Measurements from ENCODE around the gene PTH2.
A peak's percentile ranks its signal among the peaks of the same experiment; 100 is the strongest.
"Not testable (repeated sequence)": the region's sequence is repeated elsewhere in the genome, so short reads cannot be mapped to it uniquely, and the experiment has no call there.

PTH2 gene

DNA sequence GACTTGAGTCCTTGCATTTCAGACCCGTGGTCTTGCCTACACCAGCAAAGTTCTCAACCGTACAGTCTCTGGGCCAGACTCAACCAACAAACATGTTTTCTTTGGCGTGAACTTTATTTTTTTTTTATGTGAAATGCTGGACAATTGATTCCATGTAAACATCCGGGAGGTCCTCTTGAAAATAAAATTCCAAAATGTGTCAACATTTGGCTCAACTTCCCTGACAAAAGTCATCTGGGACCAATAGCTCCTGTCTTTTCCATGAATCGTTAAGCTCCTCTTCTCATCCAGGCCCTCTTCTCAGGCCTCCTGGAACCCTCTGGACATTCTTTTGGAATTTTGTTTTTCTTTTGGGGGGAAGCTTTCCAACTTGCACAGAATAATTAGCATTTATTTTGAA lies 32.5 kb upstream of the PTH2 start:
- DNase-seq (no peak), ATAC-seq (no peak)
- H3K27me3 Mint-ChIP-seq, result no peaks in the 10 kb centered on the region
- H3K9me3 Mint-ChIP-seq, result no peaks in the 10 kb centered on the region
- peak overlapping the region; percentile 4 for H3K4me3 Mint-ChIP-seq
- H3K4me1 Mint-ChIP-seq, result peaks cover 33% of the 10 kb centered on the region
- H3K36me3 Mint-ChIP-seq (ENCODE audit: low read depth), result peaks cover 16% of the 10 kb centered on the region
- no peak overlapping the region for H3K27ac Mint-ChIP-seq

GRCh38 chr19:49453757-49454240 lies 30.6 kb upstream of the PTH2 start:
- Mint-ChIP-seq H3K4me1 (peaks cover 49% of the 10 kb centered on the region), H3K27ac (peak overlapping the region; percentile 95), H3K4me3 (peak overlapping the region; percentile 97), H3K9me3 (no peaks in the 10 kb centered on the region), H3K27me3 (no peaks in the 10 kb centered on the region), H3K36me3 (ENCODE audit: low read depth) (peaks cover 24% of the 10 kb centered on the region)
- no peak for ATAC-seq
- no peak for DNase-seq

DNA sequence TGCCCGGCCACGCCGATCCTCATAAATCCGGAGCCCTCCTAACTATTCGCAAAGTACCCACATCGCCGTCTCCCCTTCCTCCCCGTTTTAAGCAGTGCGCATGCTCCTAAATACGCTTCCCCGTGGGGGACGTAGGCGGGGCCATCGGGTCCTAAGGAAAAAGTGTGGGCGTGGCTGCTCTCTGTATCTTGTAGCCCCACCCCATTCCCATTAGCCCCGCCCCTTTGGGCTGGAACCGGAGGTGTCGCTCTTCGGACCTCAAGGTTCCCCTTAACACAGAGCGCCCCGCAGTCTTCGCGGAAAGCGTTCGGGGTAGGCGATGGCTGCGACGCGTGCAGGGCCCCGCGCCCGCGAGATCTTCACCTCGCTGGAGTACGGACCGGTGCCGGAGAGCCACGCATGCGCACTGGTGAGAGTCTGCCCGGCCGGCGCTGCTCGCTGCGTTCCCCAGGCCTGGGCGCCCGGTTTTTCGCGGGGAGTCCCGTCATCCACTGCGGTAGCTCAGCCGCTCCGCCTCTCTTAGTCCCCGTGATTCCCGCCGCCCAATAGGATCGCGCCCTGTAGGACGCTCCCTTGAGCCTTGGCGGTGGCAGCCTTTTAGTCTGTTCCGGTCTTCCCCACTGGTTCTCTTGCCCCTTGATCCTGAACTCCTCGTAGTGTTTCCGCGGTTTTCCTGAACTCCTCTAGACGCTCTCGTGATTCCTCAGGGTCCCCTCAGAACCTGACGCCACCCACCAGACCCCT lies 29.9 kb upstream of the PTH2 start, which contains the start of gene ALDH16A1:
Gene ALDH16A1 (plus strand): TSS at position 213 of the 744 bp plus-strand sequence. CDS start 107 bp downstream, at position 320.
- peak; percentile 98 for DNase-seq
- Mint-ChIP-seq H3K9me3 (no peaks in the 10 kb centered on the region), H3K4me3 (peak within 1 kb of the TSS; percentile 97), H3K36me3 (ENCODE audit: low read depth) (peaks cover 30% of the 10 kb centered on the region), H3K27me3 (no peaks in the 10 kb centered on the region), H3K4me1 (peaks cover 52% of the 10 kb centered on the region), H3K27ac (peak within 1 kb of the TSS; percentile 95)
- peak; percentile 93 for ATAC-seq

DNA sequence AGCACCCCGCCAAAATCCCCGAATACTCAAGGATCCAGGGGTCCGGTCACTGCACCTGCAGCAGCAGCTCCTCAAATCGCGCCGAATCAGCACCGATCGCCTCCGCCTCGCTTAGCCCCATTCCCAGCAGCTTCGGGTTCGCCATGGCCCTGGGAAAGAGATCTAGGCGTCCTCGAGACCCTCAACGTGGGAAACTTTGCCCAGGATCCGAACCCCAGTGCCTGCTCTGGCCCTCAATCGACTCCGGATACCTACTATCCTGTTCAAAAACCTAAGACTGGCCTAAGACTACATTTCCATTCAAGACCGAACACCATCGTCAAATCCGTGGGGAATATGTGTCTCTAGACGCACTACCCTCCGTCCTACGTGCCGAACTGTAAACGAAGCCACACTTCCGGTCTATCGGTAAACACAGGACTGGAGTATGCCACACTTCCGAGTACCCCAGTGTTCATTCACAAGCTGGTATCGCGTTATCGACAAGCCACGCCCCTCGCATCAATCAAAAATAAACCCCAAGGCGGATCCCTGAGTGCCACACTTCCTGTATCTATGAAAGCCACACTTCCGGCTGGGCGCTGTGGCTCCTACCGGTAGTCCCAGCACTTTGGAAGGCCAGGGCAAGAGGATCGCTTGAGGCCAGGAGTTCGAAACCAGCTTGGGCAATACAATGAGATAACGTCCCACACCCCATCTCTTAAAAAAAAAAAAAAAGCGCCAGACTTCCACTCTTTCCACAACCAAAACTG lies 28.4 kb upstream of the PTH2 start, which contains the start of gene PIH1D1:
Gene PIH1D1 (minus strand): TSS at position 385 of the 752 bp plus-strand sequence. CDS start 240 bp downstream, at position 145.
- no peaks in the 10 kb centered on the region for H3K9me3 Mint-ChIP-seq
- DNase-seq, result peak; percentile 93
- H3K4me3 Mint-ChIP-seq, result peak within 1 kb of the TSS; percentile 97
- H3K4me1 Mint-ChIP-seq, result peaks cover 53% of the 10 kb centered on the region
- H3K36me3 Mint-ChIP-seq (ENCODE audit: low read depth), result peaks cover 32% of the 10 kb centered on the region
- ATAC-seq, result peak; percentile 75
- H3K27me3 Mint-ChIP-seq, result no peaks in the 10 kb centered on the region
- H3K27ac Mint-ChIP-seq, result peak within 1 kb of the TSS; percentile 95

GRCh38 chr19:49450405-49450804 lies 27.2 kb upstream of the PTH2 start:
- H3K27me3 Mint-ChIP-seq, result no peaks in the 10 kb centered on the region
- DNase-seq (no peak), ATAC-seq (no peak)
- peak overlapping the region; percentile 97 for H3K4me3 Mint-ChIP-seq
- peak overlapping the region; percentile 95 for H3K27ac Mint-ChIP-seq
- H3K4me1 Mint-ChIP-seq, result peaks cover 47% of the 10 kb centered on the region
- H3K9me3 Mint-ChIP-seq, result no peaks in the 10 kb centered on the region
- H3K36me3 Mint-ChIP-seq (ENCODE audit: low read depth), result peaks cover 34% of the 10 kb centered on the region

DNA sequence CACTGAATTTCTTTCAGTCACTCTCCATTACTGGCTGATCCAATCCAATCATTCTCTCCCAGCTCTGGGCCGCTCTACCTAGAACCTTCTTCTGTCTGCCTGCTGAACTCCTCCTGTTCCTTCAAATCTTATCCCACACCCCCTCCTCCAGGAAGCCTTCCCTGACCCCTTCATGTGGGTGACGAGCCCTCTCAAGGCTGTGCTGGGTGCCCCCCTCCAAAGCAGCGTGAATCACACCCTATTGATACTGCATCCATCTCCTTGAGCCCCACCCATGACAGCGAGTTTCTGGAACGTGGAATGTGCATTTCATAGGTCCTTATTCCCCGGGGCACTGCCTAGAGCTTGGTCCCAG lies 25.2 kb upstream of the PTH2 start:
- peaks cover 49% of the 10 kb centered on the region for H3K4me1 Mint-ChIP-seq
- peak overlapping the region; percentile 31 for H3K27ac Mint-ChIP-seq
- peaks cover 34% of the 10 kb centered on the region for H3K36me3 Mint-ChIP-seq (ENCODE audit: low read depth)

GRCh38 chr19:49447485-49448431 lies 24.5 kb upstream of the PTH2 start:
- DNase-seq (peak; percentile 58), ATAC-seq (no peak)
- Mint-ChIP-seq H3K4me1 (peaks cover 45% of the 10 kb centered on the region), H3K4me3 (no peak overlapping the region), H3K27ac (no peak overlapping the region), H3K9me3 (no peaks in the 10 kb centered on the region), H3K27me3 (peaks cover under 1% of the 10 kb centered on the region), H3K36me3 (ENCODE audit: low read depth) (peaks cover 32% of the 10 kb centered on the region)

More for the DNA sequence above, 25.2 kb upstream of the PTH2 start:
- H3K27me3 Mint-ChIP-seq, result no peaks in the 10 kb centered on the region
- no peak for DNase-seq
- no peak for ATAC-seq
- no peaks in the 10 kb centered on the region for H3K9me3 Mint-ChIP-seq
- H3K4me3 Mint-ChIP-seq, result no peak overlapping the region

GRCh38 chr19:49445997-49446396 lies 22.8 kb upstream of the PTH2 start:
- no peak overlapping the region for H3K4me3 Mint-ChIP-seq
- peaks cover 27% of the 10 kb centered on the region for H3K36me3 Mint-ChIP-seq (ENCODE audit: low read depth)
- H3K4me1 Mint-ChIP-seq, result peaks cover 42% of the 10 kb centered on the region
- H3K9me3 Mint-ChIP-seq, result no peaks in the 10 kb centered on the region
- H3K27me3 Mint-ChIP-seq, result peaks cover 15% of the 10 kb centered on the region
- ATAC-seq (no peak), DNase-seq (no peak)
- no peak overlapping the region for H3K27ac Mint-ChIP-seq

DNA sequence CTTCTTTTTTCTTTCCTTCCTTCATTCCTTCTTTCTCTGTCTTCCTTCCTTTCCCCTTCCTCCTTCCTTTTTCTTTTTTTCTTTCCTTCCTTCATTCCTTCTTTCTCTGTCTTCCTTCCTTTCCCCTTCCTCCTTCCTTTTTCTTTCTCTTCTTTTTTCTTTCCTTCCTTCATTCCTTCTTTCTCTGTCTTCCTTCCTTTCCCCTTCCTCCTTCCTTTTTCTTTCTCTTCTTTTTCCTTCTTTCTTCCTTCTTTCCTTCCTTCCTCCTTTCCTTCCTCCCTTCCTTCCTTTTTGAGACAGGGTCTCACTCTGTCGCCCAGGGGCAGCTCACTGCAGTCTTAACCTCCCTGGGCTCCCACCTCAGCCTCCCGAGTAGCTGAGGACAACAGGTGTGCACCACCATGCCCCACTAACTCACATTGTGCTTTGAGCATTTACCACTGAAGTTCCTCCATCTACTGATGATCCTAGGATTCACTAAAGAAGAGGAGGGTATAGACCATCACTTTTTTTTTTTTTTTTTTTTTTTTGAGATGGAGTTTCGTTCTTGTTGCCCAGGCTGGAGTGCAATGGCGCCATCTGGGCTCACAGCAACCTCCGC lies 21.0 kb upstream of the PTH2 start:
- peaks cover 31% of the 10 kb centered on the region for H3K4me1 Mint-ChIP-seq

DNA sequence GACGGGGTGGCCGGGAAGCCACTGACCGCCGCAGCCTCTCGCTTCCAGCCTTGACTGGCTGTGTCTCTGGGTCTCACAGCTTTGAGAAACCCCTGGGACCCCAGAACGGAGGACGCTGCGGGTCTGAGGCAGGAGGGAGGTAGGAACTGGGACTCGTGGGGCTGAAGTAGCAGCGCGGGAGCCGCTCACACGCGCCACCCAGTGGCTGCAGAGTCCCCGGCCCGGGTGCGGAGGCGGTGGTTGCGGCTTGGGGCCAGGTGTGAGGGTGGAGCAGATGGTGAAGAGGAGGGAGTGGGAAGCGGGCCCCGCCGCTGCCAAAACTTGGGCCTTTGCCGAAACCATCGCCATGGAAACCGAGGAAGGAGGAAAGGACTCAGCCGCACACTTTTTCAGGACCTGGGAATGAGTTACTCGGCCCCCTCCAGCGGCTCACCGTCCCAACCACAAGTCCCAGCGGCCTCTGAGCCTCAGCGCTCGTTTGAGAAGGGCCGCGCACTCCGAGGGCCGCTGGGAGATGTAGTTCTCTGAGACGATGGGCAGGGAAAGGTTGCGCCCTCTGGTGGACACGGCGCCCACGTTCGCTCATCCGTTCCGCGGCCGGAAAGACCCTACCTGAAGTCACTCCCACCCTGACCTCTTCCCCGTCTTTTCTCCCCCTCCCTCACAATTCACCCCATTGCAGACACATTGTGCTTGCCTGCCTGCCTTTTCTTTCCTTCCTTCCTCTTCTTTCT lies 20.3 kb upstream of the PTH2 start:
- ATAC-seq (peak; percentile 88), DNase-seq (peak; percentile 96)
- no peaks in the 10 kb centered on the region for H3K9me3 Mint-ChIP-seq
- peaks cover 11% of the 10 kb centered on the region for H3K36me3 Mint-ChIP-seq (ENCODE audit: low read depth)
- H3K27me3 Mint-ChIP-seq, result peaks cover 40% of the 10 kb centered on the region
- H3K4me1 Mint-ChIP-seq, result peaks cover 29% of the 10 kb centered on the region
- peak overlapping the region; percentile 76 for H3K4me3 Mint-ChIP-seq
- peak overlapping the region; percentile 59 for H3K27ac Mint-ChIP-seq

More for the DNA sequence above, 21.0 kb upstream of the PTH2 start:
- not testable (repeated sequence) for ATAC-seq, H3K27ac Mint-ChIP-seq, DNase-seq, H3K9me3 Mint-ChIP-seq
- Mint-ChIP-seq H3K4me3 (peak overlapping the region; percentile 76), H3K36me3 (ENCODE audit: low read depth) (peaks cover 18% of the 10 kb centered on the region), H3K27me3 (peaks cover 33% of the 10 kb centered on the region)

DNA sequence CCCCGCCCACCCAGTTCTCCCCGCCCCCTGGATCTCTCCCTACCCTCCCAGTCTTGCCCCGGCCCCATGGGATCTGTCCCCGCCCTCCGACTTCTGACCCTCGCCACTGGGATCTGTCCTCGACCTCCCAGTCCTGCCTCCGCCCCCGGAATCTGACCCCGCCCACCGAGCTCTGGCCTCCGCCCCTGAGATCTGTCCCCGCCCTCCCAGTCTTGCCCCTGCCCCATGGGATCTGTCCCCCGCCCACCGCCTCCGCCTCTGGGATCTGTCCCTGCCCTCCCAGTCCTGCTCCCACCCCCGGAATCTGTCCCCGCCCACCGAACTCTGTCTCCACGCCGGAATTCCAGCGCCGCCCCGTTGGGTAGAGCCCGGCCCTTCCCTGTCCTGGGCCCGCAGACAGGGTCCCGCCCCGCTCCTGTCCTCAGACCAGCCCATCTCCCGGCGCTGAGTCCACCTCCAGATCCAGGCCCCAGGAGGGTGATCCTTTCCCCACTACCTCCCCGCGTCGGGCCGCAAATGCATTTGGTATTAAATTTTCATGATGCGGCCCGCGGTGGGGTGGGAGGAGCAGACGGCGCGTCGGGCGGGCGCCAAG lies 19.6 kb upstream of the PTH2 start:
- DNase-seq, result peak; percentile 77
- Mint-ChIP-seq H3K4me3 (peak overlapping the region; percentile 76), H3K27me3 (peaks cover 46% of the 10 kb centered on the region), H3K36me3 (ENCODE audit: low read depth) (peaks cover 7% of the 10 kb centered on the region), H3K9me3 (no peaks in the 10 kb centered on the region), H3K4me1 (peaks cover 25% of the 10 kb centered on the region), H3K27ac (no peak overlapping the region)
- peak; percentile 8 for ATAC-seq

DNA sequence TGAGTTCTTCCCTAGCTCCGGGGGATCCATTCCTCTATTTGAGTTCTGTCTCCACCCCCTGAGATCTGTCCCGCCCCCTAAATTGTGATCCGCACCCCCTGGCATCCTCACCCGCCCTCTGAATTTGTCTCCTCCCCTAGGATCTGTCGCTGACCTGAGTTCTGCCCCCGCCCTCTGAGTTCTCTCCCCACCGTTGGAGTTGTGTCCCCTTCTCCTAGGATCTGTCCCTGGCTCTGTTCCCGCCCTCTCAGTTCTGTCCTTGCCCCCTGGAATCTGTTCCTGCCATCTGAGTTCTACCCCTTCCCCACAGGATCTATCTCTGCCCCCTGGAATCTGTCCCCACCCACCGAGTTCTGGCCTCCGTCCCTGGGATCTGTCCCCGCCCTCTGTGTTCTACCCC lies 19.1 kb upstream of the PTH2 start:
- Mint-ChIP-seq H3K4me3 (peak overlapping the region; percentile 76), H3K9me3 (no peaks in the 10 kb centered on the region), H3K27ac (no peak overlapping the region), H3K36me3 (ENCODE audit: low read depth) (peaks cover 7% of the 10 kb centered on the region), H3K4me1 (peaks cover 25% of the 10 kb centered on the region), H3K27me3 (peaks cover 51% of the 10 kb centered on the region)
- DNase-seq (no peak), ATAC-seq (no peak)

- ATAC-seq (no peak), DNase-seq (no peak)
- H3K27ac Mint-ChIP-seq, result no peak overlapping the region
- H3K4me3 Mint-ChIP-seq, result peak overlapping the region; percentile 76
- peaks cover 7% of the 10 kb centered on the region for H3K36me3 Mint-ChIP-seq (ENCODE audit: low read depth)
- H3K4me1 Mint-ChIP-seq, result peaks cover 26% of the 10 kb centered on the region
- no peaks in the 10 kb centered on the region for H3K9me3 Mint-ChIP-seq
- H3K27me3 Mint-ChIP-seq, result peaks cover 55% of the 10 kb centered on the region
Measured at GRCh38 chr19:49441960-49442350, 18.7 kb upstream of the PTH2 start.
